Large intestine (tissue), 1 donor: ENCODE measurements around the gene TMEM52. TPM values are rescaled to one million over a fixed set of nuclear protein-coding genes. Genes with fewer than 3 reads are reported as not detected.

Experiments used
- polyA plus RNA-seq: library from polyadenylated mRNA; unstranded; fragments of 120-200 nt; gene quantifications from one replicate; pipeline ENCODE4 v1.2.1, GENCODE V29; 2013

TMEM52 gene
- polyA plus RNA-seq, 1 donor: 18.5 TPM

Other genes starting within 250 kb of the TMEM52 start
- 44.3 TPM for gene SLC35E2B, start 226.5 kb downstream of the TMEM52 start, polyA plus RNA-seq
- gene CDK11A, start 194.9 kb downstream of the TMEM52 start, polyA plus RNA-seq: 21.1 TPM
- 59.8 TPM for gene NADK, start 140.8 kb downstream of the TMEM52 start, polyA plus RNA-seq
- gene GNB1, start 28.2 kb downstream of the TMEM52 start, polyA plus RNA-seq: 226 TPM
- gene CALML6, start 4.0 kb downstream of the TMEM52 start, polyA plus RNA-seq: 1.8 TPM
- gene CFAP74, start 84.5 kb upstream of the TMEM52 start, polyA plus RNA-seq: 1.4 TPM
- gene GABRD, start 100.1 kb upstream of the TMEM52 start, polyA plus RNA-seq: 0.54 TPM
- 68.6 TPM for gene PRKCZ, start 131.1 kb upstream of the TMEM52 start, polyA plus RNA-seq